ENCODE data around the gene IL17RC. TPM values are rescaled to one million over a fixed set of nuclear protein-coding genes. Genes with fewer than 3 reads are reported as not detected.
A peak's percentile ranks its signal among the peaks of the same experiment; 100 is the strongest.

Gene IL17RC
- total RNA-seq, 1 donor from 2014 or later = 36.6 TPM

DNA sequence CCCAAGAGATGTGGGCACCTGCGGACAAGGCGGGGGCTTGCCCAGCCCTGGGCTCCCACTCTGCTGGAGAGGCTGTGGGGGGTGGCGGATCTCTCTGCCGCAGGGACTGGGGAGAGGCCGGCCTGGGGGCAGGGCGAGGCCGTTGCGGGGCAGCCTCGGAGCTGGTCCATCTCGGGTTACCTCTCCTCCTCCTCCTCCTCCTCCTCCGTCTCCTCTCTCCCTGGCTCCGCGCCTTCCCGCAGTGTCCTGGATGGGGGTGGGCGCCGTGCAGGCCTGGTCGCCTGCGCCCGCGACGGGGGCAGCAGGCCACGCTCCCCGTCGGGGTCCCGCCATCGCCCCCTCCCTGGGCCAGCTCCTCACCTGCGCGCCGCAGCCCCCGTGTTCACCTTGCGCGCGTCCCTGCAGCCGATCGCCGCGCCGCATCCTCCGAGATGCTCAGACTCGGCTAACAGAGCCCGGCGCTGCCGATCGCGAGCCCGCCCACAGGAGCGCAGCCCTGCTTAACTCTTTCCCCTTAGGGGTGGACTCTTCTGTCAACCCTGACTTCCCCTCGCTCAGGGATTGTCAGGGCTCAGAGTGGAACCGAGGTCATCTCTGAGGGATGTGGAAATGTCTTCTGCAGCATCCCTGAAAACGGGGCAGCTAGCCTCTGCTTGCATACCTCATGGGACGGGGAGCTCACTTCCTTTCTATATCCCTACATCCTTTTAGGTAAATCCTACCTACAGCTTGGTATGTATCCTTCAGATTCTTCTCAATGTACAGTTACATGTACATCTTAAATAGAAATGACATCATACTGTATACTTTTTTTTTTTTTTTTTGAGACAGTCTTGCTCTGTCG lies 35.3 kb downstream of the IL17RC start, which contains the start of gene PRRT3:
PRRT3 (minus strand) TSS at position 447 of the 844 bp plus-strand sequence. CDS start 2,293 bp downstream, outside the sequence.
- Mint-ChIP-seq H3K9me3 (ENCODE audit: unreplicated experiment) (no peaks in the 10 kb centered on the region), H3K27me3 (ENCODE audit: unreplicated experiment) (no peaks in the 10 kb centered on the region), H3K36me3 (ENCODE audit: unreplicated experiment) (no peaks in the 10 kb centered on the region), H3K27ac (ENCODE audit: unreplicated experiment) (no peak within 1 kb of the TSS), H3K4me3 (ENCODE audit: unreplicated experiment) (peak within 1 kb of the TSS; percentile 76), H3K4me1 (ENCODE audit: unreplicated experiment) (peaks cover 22% of the 10 kb centered on the region)
- DNase-seq (ENCODE audit: extremely low spot score, unreplicated experiment) = no peak
- TF ChIP-seq, protein P1, sequence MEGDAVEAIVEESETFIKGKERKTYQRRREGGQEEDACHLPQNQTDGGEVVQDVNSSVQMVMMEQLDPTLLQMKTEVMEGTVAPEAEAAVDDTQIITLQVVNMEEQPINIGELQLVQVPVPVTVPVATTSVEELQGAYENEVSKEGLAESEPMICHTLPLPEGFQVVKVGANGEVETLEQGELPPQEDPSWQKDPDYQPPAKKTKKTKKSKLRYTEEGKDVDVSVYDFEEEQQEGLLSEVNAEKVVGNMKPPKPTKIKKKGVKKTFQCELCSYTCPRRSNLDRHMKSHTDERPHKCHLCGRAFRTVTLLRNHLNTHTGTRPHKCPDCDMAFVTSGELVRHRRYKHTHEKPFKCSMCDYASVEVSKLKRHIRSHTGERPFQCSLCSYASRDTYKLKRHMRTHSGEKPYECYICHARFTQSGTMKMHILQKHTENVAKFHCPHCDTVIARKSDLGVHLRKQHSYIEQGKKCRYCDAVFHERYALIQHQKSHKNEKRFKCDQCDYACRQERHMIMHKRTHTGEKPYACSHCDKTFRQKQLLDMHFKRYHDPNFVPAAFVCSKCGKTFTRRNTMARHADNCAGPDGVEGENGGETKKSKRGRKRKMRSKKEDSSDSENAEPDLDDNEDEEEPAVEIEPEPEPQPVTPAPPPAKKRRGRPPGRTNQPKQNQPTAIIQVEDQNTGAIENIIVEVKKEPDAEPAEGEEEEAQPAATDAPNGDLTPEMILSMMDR (IDR thresholded peaks at IDR 0.05) = no peak

DNA sequence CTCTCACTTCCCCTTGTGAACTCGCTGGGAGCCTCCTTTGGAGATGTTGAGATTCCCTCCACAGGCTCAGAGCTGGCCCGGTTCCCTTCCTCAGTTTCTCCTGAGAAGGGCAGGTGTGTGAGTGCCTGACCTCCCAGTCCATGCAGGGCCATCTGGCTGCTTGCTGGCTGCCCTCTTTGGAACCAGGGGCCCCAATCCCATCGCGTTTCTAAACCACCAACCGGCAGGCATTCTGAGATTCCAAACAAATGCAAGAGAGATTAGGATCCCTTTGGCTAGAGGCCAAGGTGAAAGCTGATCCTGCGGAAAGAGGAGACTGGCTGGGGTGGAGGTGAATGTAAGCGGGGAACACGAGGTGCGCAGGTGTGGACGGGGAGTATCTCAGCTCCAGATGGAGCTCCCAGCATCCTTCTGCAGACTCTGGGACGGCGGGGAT lies 38.2 kb downstream of the IL17RC start:
- H3K9me3 Mint-ChIP-seq (ENCODE audit: unreplicated experiment) = no peaks in the 10 kb centered on the region
- H3K36me3 Mint-ChIP-seq (ENCODE audit: unreplicated experiment) = no peaks in the 10 kb centered on the region
- H3K4me1 Mint-ChIP-seq (ENCODE audit: unreplicated experiment) = peaks cover 18% of the 10 kb centered on the region
- TF ChIP-seq, protein P1 (IDR thresholded peaks at IDR 0.05) = no peak
- DNase-seq (ENCODE audit: extremely low spot score, unreplicated experiment) = no peak
- no peaks in the 10 kb centered on the region for H3K27me3 Mint-ChIP-seq (ENCODE audit: unreplicated experiment)
- no peak overlapping the region for H3K4me3 Mint-ChIP-seq (ENCODE audit: unreplicated experiment)
- H3K27ac Mint-ChIP-seq (ENCODE audit: unreplicated experiment) = no peak overlapping the region

DNA sequence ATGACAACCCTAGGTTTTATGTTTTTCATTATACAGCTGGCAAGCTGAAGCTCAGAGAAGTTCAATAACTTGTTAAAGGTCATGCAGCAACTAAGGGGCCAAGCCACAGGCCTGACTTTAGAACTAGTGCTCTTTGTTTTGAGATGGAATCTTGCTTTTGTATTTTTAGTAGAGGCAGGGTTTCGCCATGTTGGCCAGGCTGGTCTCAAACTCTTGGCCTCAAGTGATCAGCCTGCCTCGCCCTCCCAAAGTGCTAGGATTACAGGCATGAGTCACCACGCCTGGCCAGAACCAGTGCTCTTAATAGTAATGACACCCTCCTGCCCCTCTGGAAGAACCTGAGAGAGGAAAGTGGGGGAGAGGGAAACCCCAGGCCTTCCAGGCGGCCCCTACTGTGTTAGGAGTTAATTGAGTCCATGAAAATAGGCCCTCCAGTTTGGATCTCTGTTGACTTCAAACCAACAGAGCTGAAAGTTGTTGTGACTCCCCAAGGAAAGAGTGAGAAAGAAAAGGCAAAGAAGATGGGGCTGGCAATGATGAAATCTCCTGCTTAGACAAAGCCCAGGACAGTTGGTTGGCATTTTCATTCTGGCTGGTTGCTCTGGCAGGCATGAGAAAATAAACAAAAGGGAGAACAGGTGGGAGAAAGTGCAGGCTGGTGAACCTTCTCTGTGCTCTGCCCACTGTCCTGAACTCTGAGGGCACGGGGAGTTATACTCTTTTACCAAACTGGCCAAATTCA lies 38.9 kb downstream of the IL17RC start:
- Mint-ChIP-seq H3K9me3 (ENCODE audit: unreplicated experiment) (no peaks in the 10 kb centered on the region), H3K4me1 (ENCODE audit: unreplicated experiment) (peaks cover 18% of the 10 kb centered on the region), H3K27me3 (ENCODE audit: unreplicated experiment) (no peaks in the 10 kb centered on the region), H3K4me3 (ENCODE audit: unreplicated experiment) (no peak overlapping the region), H3K27ac (ENCODE audit: unreplicated experiment) (no peak overlapping the region), H3K36me3 (ENCODE audit: unreplicated experiment) (no peaks in the 10 kb centered on the region)
- TF ChIP-seq, protein P1 (IDR thresholded peaks at IDR 0.05) = no peak
- DNase-seq (ENCODE audit: extremely low spot score, unreplicated experiment) = no peak

DNA sequence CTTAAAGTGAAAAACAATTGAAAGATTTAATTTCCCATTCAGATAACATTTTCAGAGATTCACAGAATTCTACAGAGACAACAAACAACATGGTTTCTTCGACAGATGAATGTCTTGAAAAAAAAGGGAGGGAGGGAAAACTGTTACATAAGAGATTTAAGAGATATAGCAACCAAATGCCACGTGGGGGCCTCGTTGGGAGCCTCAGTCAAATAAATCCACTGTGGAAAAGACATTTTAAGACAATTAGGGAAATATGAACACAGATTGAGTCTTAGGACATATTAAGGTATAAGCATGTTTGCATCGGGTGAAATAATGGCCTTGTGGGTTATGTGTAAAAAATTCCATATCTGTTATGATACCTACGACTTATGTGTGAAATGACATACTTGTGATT lies 40.3 kb downstream of the IL17RC start:
- Mint-ChIP-seq H3K36me3 (ENCODE audit: unreplicated experiment) (peaks cover 3% of the 10 kb centered on the region), H3K4me3 (ENCODE audit: unreplicated experiment) (no peak overlapping the region), H3K27me3 (ENCODE audit: unreplicated experiment) (no peaks in the 10 kb centered on the region), H3K9me3 (ENCODE audit: unreplicated experiment) (no peaks in the 10 kb centered on the region), H3K4me1 (ENCODE audit: unreplicated experiment) (peaks cover 12% of the 10 kb centered on the region), H3K27ac (ENCODE audit: unreplicated experiment) (no peak overlapping the region)
- TF ChIP-seq, protein P1 (IDR thresholded peaks at IDR 0.05) = peak; percentile 29
- no peak for DNase-seq (ENCODE audit: extremely low spot score, unreplicated experiment)

Data from osteocyte (in vitro differentiated cells).